OCI-LY1 (cell line): ENCODE data around the gene EDC3.
A peak's percentile ranks its signal among the peaks of the same experiment; 100 is the strongest.

Experiments
- H2AFZ ChIP-seq: fragments of 200-600 bp; sonication (generic), shearing (Covaris generic); 2 replicates; pipeline ENCODE4 v1.6.0; 2014; ENCODE audit warnings: antibody characterized with exemption, mild to moderate bottlenecking, low read length
- H3F3A ChIP-seq: fragments of 200-600 bp; sonication (generic), shearing (Covaris generic); 2 replicates; pipeline ENCODE4 v1.6.0; 2014; ENCODE audit warnings: mild to moderate bottlenecking, antibody characterized with exemption, low read length, moderate library complexity; ENCODE audit not compliant: insufficient read depth
- H3K27ac ChIP-seq: fragments of 200-600 bp; sonication (generic); 2 replicates; pipeline ENCODE4 v1.5.1; 2014; ENCODE audit warnings: low read length, mixed run types, mild to moderate bottlenecking, low read depth; ENCODE audit not compliant: poor library complexity, severe bottlenecking
- H3K27me3 ChIP-seq: fragments of 200-600 bp; sonication (generic); 2 replicates; pipeline ENCODE4 v1.6.0; 2014; ENCODE audit warnings: antibody characterized with exemption, mild to moderate bottlenecking, low read length, moderate library complexity; ENCODE audit not compliant: insufficient read depth
- H3K36me3 ChIP-seq: fragments of 200-600 bp; sonication (generic); 2 replicates; pipeline ENCODE4 v1.6.1; 2014; ENCODE audit warnings: mild to moderate bottlenecking, antibody characterized with exemption, low read length, moderate library complexity, mixed read lengths; ENCODE audit not compliant: insufficient read depth
- H3K4me1 ChIP-seq: fragments of 200-600 bp; sonication (generic); 2 replicates; pipeline ENCODE4 v1.5.1; 2014; ENCODE audit warnings: mild to moderate bottlenecking, low read length, moderate library complexity; ENCODE audit not compliant: insufficient read depth, severe bottlenecking
- H3K4me2 ChIP-seq: fragments of 200-600 bp; sonication (generic), shearing (Covaris generic); 2 replicates; pipeline ENCODE4 v1.6.1; 2014; ENCODE audit warnings: low read length
- H3K4me3 ChIP-seq: fragments of 200-600 bp; sonication (generic); 2 replicates; pipeline ENCODE4 v1.5.1; 2014; ENCODE audit warnings: low read length, low read depth, mild to moderate bottlenecking, mixed read lengths; ENCODE audit not compliant: poor library complexity, severe bottlenecking
- H3K79me2 ChIP-seq: fragments of 200-600 bp; shearing (Covaris generic); 2 replicates; pipeline ENCODE4 v1.6.1; 2016; ENCODE audit warnings: mixed run types, low read length, mixed read lengths; ENCODE audit not compliant: insufficient read depth
- H3K9ac ChIP-seq: fragments of 200-600 bp; sonication (generic), shearing (Covaris generic); 2 replicates; pipeline ENCODE4 v1.6.1; 2014; ENCODE audit warnings: mild to moderate bottlenecking, low read length, mixed read lengths
- H3K9me2 ChIP-seq: fragments of 200-600 bp; sonication (generic), shearing (Covaris generic); 2 replicates; pipeline ENCODE4 v1.6.1; 2014; ENCODE audit warnings: low read depth, mild to moderate bottlenecking, low read length, mixed read lengths
- H3K9me3 ChIP-seq: fragments of 200-600 bp; shearing (Covaris generic); 2 replicates; pipeline ENCODE4 v1.6.1; 2014; ENCODE audit warnings: low read length, mixed read lengths
- H4K20me1 ChIP-seq: fragments of 200-600 bp; sonication (generic), shearing (Covaris generic); 2 replicates; pipeline ENCODE4 v1.6.0; 2016; ENCODE audit warnings: mild to moderate bottlenecking, low read length; ENCODE audit not compliant: insufficient read depth
- EZH2 ChIP-seq: fragments of 200-600 bp; sonication (generic), shearing (Covaris generic); IDR thresholded peaks from 2 replicates; pipeline ENCODE4 v1.8.0; 2017; ENCODE audit warnings: borderline replicate concordance, mixed run types, mild to moderate bottlenecking, antibody characterized with exemption, low read length, moderate library complexity, mixed read lengths
- TF ChIP-seq, protein P1 (sequence below): fragments of 200-600 bp; sonication (generic), shearing (Covaris generic); IDR thresholded peaks from 2 replicates; pipeline ENCODE4 v1.5.1; 2017; ENCODE audit warnings: mild to moderate bottlenecking, antibody characterized with exemption, low read length, moderate library complexity, mixed read lengths

Gene EDC3

DNA sequence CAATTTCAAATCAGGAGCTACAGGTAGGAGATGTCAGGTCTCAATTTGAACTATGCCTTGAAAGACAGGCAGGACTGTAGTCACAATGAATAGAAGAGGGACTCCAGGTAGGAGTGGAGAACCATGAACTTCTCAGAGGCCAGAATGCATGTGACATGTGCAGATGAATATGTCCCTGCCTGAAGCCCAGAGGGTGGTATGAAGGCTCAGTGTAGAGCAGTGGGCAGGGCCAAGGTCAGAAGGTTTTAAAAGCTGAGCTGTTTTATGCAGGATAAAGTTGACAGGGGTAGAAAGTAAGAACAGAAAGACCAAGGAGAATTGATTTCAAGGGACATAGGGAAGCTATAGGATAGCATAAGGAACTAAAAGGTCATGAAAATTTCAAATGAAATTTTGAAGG lies 49.3 kb downstream of the EDC3 start:
- Histone ChIP-seq H3K4me2 (no peak overlapping the region), H3K79me2 (peaks cover 7% of the 10 kb centered on the region; the same call in 1 of the 2 replicates), H3K36me3 (peaks cover 17% of the 10 kb centered on the region; the same call in 1 of the 2 replicates), H3K9ac (no peak overlapping the region), H3K4me3 (no peak overlapping the region), H2AFZ (no peak overlapping the region), H3K27ac (no peak overlapping the region), H3K9me3 (no peaks in the 10 kb centered on the region), H3K27me3 (no peaks in the 10 kb centered on the region), H3F3A (no peaks in the 10 kb centered on the region), H3K4me1 (peaks cover 41% of the 10 kb centered on the region), H3K9me2 (no peaks in the 10 kb centered on the region), H4K20me1 (no peaks in the 10 kb centered on the region; the same call in 1 of the 2 replicates)
- no peak for TF ChIP-seq EZH2
- TF ChIP-seq, protein P1, sequence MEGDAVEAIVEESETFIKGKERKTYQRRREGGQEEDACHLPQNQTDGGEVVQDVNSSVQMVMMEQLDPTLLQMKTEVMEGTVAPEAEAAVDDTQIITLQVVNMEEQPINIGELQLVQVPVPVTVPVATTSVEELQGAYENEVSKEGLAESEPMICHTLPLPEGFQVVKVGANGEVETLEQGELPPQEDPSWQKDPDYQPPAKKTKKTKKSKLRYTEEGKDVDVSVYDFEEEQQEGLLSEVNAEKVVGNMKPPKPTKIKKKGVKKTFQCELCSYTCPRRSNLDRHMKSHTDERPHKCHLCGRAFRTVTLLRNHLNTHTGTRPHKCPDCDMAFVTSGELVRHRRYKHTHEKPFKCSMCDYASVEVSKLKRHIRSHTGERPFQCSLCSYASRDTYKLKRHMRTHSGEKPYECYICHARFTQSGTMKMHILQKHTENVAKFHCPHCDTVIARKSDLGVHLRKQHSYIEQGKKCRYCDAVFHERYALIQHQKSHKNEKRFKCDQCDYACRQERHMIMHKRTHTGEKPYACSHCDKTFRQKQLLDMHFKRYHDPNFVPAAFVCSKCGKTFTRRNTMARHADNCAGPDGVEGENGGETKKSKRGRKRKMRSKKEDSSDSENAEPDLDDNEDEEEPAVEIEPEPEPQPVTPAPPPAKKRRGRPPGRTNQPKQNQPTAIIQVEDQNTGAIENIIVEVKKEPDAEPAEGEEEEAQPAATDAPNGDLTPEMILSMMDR = no peak

DNA sequence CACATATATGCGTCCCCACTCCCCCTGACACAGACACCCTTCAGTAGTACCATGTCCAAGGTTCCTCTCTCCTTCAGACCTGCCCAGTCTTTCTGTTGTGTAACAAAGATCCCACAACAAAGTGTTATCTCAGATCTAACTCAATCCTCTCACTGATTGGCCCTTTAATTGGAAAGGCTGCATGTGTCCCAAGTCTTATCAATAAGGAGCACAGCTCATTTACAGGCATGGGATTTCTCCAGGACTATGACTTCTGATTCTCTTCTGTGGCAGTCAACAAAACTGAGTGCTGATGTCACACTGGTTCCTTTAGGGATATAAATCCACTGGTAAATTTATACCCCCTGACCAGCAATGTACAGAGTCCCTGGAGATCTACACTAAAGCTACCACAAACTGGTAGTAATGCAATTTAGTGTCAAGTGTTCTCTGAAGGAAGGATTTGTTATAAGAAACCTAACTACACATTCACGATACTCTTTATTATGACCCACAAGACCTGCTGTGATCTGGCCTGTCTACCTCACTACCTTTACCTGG lies 52.1 kb downstream of the EDC3 start:
- peaks cover 35% of the 10 kb centered on the region for H3K4me1 ChIP-seq
- no peaks in the 10 kb centered on the region; the same call in 1 of the 2 replicates for H4K20me1 ChIP-seq
- H3K9me3 ChIP-seq = no peaks in the 10 kb centered on the region
- no peaks in the 10 kb centered on the region for H3F3A ChIP-seq
- no peaks in the 10 kb centered on the region for H3K27me3 ChIP-seq
- peaks cover 22% of the 10 kb centered on the region; the same call in 1 of the 2 replicates for H3K36me3 ChIP-seq
- H3K9ac ChIP-seq = peak overlapping the region; percentile 21; the same call in 1 of the 2 replicates
- peak overlapping the region; percentile 73 for H3K27ac ChIP-seq
- no peak overlapping the region for H3K4me3 ChIP-seq
- no peak overlapping the region for H3K4me2 ChIP-seq
- peaks cover 7% of the 10 kb centered on the region; the same call in 1 of the 2 replicates for H3K79me2 ChIP-seq
- H3K9me2 ChIP-seq = no peaks in the 10 kb centered on the region
- no peak overlapping the region for H2AFZ ChIP-seq
- TF ChIP-seq, protein P1 = no peak
- TF ChIP-seq EZH2 = no peak

DNA sequence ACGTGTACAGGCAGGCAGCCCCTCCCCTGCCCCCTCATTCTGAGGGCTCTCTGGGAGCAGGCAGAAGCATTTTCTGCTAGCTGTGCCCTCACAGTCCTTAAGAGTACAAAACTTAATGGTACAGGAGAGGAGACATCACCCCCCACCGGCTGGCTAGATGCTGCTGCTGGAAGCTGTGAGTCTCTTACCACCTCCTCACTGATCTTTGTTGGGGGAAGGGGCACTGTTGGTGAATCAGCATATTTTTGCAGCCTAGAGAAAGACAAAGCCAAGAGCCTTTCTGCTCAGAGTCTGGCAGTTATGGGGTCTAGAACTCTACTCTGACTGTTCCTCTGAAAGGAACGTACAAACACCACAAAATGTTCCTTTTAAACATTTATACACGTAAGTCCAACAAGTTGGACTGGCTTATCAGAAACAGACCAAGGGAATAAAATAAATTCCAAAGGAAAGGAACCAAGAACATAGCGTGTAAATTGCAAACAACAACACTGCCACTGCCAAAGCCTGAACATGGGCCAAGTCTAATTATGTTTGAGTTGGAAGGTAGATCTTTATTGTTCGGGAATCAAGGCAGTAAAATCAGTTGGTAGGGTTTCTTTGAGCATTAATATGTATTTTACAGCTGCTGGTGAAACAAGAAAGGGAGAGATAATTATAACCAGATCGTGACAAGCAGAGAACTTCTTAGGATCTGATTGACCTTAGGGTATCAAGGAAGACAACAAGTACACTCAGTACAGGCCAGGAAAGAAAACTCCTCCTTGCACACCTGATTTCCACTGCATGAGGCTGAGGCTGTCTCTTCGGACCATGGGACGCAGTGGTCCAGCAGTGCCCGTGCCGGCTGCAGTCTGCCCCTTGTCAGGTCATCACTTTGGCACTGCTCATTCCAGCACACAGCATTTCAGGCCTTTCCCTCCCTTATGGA lies 52.8 kb downstream of the EDC3 start:
- no peak overlapping the region for H3K4me3 ChIP-seq
- H3F3A ChIP-seq = no peaks in the 10 kb centered on the region
- TF ChIP-seq, protein P1 = no peak
- no peaks in the 10 kb centered on the region for H3K9me3 ChIP-seq
- H3K27me3 ChIP-seq = no peaks in the 10 kb centered on the region
- no peaks in the 10 kb centered on the region for H3K9me2 ChIP-seq
- peak overlapping the region; percentile 7 for H3K4me2 ChIP-seq
- peaks cover 24% of the 10 kb centered on the region; the same call in 1 of the 2 replicates for H3K36me3 ChIP-seq
- no peak overlapping the region for H2AFZ ChIP-seq
- peak overlapping the region; percentile 73 for H3K27ac ChIP-seq
- peak overlapping the region; percentile 21; the same call in 1 of the 2 replicates for H3K9ac ChIP-seq
- peaks cover 7% of the 10 kb centered on the region; the same call in 1 of the 2 replicates for H3K79me2 ChIP-seq
- no peaks in the 10 kb centered on the region; the same call in 1 of the 2 replicates for H4K20me1 ChIP-seq
- H3K4me1 ChIP-seq = peaks cover 35% of the 10 kb centered on the region
